Measurements from ENCODE around the gene ELOVL5.

DNA sequence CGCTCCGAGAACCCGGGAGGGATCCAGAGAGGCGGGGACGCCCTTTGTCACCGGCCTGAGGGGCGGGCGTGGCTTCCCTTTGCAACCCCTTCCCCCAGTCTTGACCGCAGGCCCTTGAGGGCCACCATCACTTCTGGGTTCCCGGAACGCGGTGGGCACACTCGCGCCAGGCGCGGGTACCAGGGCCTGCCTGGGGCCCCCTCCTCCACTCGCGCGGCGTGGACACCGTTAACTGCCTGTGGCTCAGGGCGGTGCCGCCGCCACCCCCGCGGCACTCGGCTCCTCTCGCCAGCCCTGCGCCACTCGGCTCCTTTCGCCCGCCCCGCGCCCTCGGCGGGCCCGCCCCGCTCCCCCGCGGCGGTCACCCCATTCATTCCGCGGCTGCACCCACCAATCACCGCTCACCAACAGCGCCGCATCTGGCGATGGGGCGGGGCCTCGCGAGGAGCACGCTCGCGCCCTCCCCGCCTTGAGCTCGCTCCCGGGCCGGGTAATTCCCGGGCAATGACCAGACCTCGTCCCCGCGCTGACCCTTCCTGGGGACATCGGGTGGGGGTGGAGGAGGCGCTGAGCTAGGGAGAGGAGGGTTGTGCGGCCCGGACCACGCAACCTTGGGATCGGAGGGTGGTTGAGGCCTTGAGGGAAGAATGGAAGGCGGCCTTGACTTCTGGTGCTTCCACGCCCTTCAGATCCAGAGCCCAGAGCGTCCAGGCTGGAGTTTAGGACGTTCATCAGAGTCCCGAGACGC, 10.5 kb upstream of the ELOVL5 start:
- peak in 1 of 2 donors; percentile 60 for TF ChIP-seq POLR2A (IDR thresholded peaks at IDR 0.05)
- TF ChIP-seq, protein P1, sequence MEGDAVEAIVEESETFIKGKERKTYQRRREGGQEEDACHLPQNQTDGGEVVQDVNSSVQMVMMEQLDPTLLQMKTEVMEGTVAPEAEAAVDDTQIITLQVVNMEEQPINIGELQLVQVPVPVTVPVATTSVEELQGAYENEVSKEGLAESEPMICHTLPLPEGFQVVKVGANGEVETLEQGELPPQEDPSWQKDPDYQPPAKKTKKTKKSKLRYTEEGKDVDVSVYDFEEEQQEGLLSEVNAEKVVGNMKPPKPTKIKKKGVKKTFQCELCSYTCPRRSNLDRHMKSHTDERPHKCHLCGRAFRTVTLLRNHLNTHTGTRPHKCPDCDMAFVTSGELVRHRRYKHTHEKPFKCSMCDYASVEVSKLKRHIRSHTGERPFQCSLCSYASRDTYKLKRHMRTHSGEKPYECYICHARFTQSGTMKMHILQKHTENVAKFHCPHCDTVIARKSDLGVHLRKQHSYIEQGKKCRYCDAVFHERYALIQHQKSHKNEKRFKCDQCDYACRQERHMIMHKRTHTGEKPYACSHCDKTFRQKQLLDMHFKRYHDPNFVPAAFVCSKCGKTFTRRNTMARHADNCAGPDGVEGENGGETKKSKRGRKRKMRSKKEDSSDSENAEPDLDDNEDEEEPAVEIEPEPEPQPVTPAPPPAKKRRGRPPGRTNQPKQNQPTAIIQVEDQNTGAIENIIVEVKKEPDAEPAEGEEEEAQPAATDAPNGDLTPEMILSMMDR (IDR thresholded peaks at IDR 0.05) = no peak
